ENCODE data around the gene PAPPA.

GRCh38 chr9:116322521-116322920, 168.9 kb downstream of the PAPPA start:
- TF ChIP-seq, protein P1, sequence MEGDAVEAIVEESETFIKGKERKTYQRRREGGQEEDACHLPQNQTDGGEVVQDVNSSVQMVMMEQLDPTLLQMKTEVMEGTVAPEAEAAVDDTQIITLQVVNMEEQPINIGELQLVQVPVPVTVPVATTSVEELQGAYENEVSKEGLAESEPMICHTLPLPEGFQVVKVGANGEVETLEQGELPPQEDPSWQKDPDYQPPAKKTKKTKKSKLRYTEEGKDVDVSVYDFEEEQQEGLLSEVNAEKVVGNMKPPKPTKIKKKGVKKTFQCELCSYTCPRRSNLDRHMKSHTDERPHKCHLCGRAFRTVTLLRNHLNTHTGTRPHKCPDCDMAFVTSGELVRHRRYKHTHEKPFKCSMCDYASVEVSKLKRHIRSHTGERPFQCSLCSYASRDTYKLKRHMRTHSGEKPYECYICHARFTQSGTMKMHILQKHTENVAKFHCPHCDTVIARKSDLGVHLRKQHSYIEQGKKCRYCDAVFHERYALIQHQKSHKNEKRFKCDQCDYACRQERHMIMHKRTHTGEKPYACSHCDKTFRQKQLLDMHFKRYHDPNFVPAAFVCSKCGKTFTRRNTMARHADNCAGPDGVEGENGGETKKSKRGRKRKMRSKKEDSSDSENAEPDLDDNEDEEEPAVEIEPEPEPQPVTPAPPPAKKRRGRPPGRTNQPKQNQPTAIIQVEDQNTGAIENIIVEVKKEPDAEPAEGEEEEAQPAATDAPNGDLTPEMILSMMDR (IDR thresholded peaks at IDR 0.05): no peak
- no peak for TF ChIP-seq POLR2A (IDR thresholded peaks at IDR 0.05)
- no peak for TF ChIP-seq EP300 (IDR thresholded peaks at IDR 0.05)
